ENCODE results near the gene OR12D3. TPM values are rescaled to one million over a fixed set of nuclear protein-coding genes. Genes with fewer than 3 reads are reported as not detected.
A peak's percentile ranks its signal among the peaks of the same experiment; 100 is the strongest.

OR12D3 gene
- total and polyA plus RNA-seq, 2 experiments from 2014 or later, result not detected

DNA sequence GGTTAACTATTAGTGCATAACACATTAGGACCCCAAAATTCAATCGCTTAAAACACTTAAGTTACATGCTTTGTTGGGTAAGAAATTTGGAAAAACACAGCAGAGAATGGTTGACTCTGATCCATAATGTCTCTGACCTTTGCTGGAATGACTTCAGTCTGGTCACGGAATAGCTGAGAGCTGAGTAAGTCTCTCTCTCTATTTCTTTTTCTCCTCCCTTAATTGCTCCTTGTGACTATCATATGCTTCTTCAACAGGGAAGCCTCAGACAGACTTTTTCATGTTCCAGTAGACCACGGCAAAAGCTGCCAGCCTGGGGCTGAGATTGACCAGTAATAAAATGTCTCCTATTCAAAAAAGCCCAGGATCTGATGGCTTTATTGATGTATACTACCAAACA is 44.4 kb upstream of the OR12D3 start:
- Histone ChIP-seq H4K20me1 (ENCODE audit: insufficient read depth, poor library complexity, severe bottlenecking) (no peaks in the 10 kb centered on the region), H3K36me3 (replicated peaks; ENCODE audit: insufficient read depth, low read depth) (no peaks in the 10 kb centered on the region), H3K4me2 (no peak overlapping the region), H3K4me1 (ENCODE audit: insufficient read depth) (no peaks in the 10 kb centered on the region), H2AFZ (no peak overlapping the region), H3K27ac (no peak overlapping the region), H3K4me3 (no peak overlapping the region), H3K9me3 (ENCODE audit: low read depth) (no peaks in the 10 kb centered on the region), H3K9me2 (replicated peaks; ENCODE audit: insufficient read depth) (no peaks in the 10 kb centered on the region), H3K79me2 (no peaks in the 10 kb centered on the region), H3K27me3 (no peaks in the 10 kb centered on the region)
- no peak for DNase-seq (ENCODE audit: low spot score)
- TF ChIP-seq, protein P1, sequence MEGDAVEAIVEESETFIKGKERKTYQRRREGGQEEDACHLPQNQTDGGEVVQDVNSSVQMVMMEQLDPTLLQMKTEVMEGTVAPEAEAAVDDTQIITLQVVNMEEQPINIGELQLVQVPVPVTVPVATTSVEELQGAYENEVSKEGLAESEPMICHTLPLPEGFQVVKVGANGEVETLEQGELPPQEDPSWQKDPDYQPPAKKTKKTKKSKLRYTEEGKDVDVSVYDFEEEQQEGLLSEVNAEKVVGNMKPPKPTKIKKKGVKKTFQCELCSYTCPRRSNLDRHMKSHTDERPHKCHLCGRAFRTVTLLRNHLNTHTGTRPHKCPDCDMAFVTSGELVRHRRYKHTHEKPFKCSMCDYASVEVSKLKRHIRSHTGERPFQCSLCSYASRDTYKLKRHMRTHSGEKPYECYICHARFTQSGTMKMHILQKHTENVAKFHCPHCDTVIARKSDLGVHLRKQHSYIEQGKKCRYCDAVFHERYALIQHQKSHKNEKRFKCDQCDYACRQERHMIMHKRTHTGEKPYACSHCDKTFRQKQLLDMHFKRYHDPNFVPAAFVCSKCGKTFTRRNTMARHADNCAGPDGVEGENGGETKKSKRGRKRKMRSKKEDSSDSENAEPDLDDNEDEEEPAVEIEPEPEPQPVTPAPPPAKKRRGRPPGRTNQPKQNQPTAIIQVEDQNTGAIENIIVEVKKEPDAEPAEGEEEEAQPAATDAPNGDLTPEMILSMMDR (IDR thresholded peaks at IDR 0.05; ENCODE audit: poor library complexity), result no peak
- no peak for TF ChIP-seq EZH2phosphoT487 (IDR thresholded peaks at IDR 0.05; ENCODE audit: low read depth, severe bottlenecking, unreplicated experiment)
- TF ChIP-seq EZH2 (IDR thresholded peaks at IDR 0.05; ENCODE audit: borderline replicate concordance), result no peak
- WGBS (ENCODE audit: low lambda C conversion rate, missing lambda C conversion rate), result 77% methylated on average over 3 of the region's 3 CpGs

DNA sequence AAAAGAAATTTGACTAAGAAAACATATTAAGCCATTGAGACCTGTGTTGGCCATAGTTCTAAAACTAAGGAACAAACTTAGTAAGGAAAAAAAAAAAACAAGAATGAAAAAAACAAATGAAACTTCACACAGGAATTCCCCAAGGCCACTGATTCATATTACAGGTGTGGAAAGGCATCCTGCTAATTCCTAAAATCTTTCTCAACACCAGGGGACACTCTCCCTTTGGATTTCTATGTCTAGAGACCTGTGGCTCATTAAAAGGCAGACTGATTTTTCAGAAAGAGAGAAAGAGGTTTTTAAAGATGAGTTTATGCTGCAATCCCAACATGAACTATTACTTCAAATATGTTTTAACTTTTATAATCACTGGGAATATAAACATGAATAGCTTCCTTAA is 39.5 kb upstream of the OR12D3 start, which contains the start of gene OR12D1:
OR12D1 (plus strand) TSS at position 341 of the 400 bp plus-strand sequence.
- H3K9me2 ChIP-seq (replicated peaks; ENCODE audit: insufficient read depth), result no peaks in the 10 kb centered on the region
- no peak for TF ChIP-seq EZH2 (IDR thresholded peaks at IDR 0.05; ENCODE audit: borderline replicate concordance)
- TF ChIP-seq EZH2phosphoT487 (IDR thresholded peaks at IDR 0.05; ENCODE audit: low read depth, severe bottlenecking, unreplicated experiment), result no peak
- TF ChIP-seq, protein P1 (IDR thresholded peaks at IDR 0.05; ENCODE audit: poor library complexity), result no peak
- no peaks in the 10 kb centered on the region for H3K27me3 ChIP-seq
- no peak within 1 kb of the TSS for H2AFZ ChIP-seq
- no peaks in the 10 kb centered on the region for H3K79me2 ChIP-seq
- no peaks in the 10 kb centered on the region for H3K36me3 ChIP-seq (replicated peaks; ENCODE audit: insufficient read depth, low read depth)
- H3K4me3 ChIP-seq, result no peak within 1 kb of the TSS
- no peaks in the 10 kb centered on the region for H3K9me3 ChIP-seq (ENCODE audit: low read depth)
- H3K27ac ChIP-seq, result no peak within 1 kb of the TSS
- H4K20me1 ChIP-seq (ENCODE audit: insufficient read depth, poor library complexity, severe bottlenecking), result no peaks in the 10 kb centered on the region
- no peak within 1 kb of the TSS for H3K4me2 ChIP-seq
- H3K4me1 ChIP-seq (ENCODE audit: insufficient read depth), result no peaks in the 10 kb centered on the region
- DNase-seq (ENCODE audit: low spot score), result peak; percentile 6

DNA sequence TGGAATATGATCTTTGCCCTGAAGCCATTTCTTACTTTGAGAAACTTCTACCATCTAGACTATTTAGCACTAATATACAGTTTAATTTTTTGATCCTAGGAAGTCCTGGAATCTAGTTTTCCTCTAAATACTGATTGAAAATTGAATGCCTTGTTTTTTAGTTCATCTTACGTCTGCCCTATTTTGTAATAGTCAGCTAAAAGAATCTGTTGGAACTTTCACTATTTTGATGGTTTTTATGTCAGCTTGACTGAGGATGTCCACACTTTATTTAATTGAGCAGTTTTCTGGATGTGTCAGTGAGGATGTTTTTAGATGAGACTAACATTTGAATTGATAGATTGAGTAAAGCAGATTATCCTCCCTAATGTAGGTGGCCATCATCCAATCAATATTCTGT is 28.7 kb upstream of the OR12D3 start:
- no peaks in the 10 kb centered on the region for H3K9me2 ChIP-seq (replicated peaks; ENCODE audit: insufficient read depth)
- no peaks in the 10 kb centered on the region for H3K4me1 ChIP-seq (ENCODE audit: insufficient read depth)
- DNase-seq (ENCODE audit: low spot score), result no peak
- 46% methylated on average over 1 of the region's 1 CpG for WGBS (ENCODE audit: low lambda C conversion rate, missing lambda C conversion rate)
- H2AFZ ChIP-seq, result no peak overlapping the region
- no peaks in the 10 kb centered on the region for H3K9me3 ChIP-seq (ENCODE audit: low read depth)
- H4K20me1 ChIP-seq (ENCODE audit: insufficient read depth, poor library complexity, severe bottlenecking), result no peaks in the 10 kb centered on the region
- TF ChIP-seq EZH2phosphoT487 (IDR thresholded peaks at IDR 0.05; ENCODE audit: low read depth, severe bottlenecking, unreplicated experiment) (no peak), EZH2 (IDR thresholded peaks at IDR 0.05; ENCODE audit: borderline replicate concordance) (no peak)
- TF ChIP-seq, protein P1 (IDR thresholded peaks at IDR 0.05; ENCODE audit: poor library complexity), result no peak
- H3K27ac ChIP-seq, result no peak overlapping the region
- no peaks in the 10 kb centered on the region for H3K27me3 ChIP-seq
- H3K4me2 ChIP-seq, result no peak overlapping the region
- H3K79me2 ChIP-seq, result no peaks in the 10 kb centered on the region
- no peak overlapping the region for H3K4me3 ChIP-seq
- H3K36me3 ChIP-seq (replicated peaks; ENCODE audit: insufficient read depth, low read depth), result no peaks in the 10 kb centered on the region

DNA sequence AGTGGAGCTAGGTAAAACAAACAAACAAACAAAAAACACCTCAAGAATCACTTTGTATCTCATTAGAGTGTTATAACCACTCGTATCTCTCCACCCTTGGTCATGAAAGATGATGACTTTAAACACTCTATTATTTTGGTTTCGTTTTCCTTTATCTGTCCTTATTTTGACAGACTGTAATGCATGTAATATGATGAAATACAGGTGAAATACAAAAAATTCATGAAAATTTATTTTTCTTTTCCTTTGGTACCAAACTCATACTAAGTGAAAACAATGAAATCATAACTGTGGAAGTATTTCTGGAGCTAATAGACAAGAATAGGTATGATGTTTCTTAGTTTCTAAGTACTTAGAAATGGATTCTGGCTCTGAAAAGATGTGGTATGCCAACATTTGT is 24.4 kb upstream of the OR12D3 start:
- Histone ChIP-seq H3K4me2 (no peak overlapping the region), H4K20me1 (ENCODE audit: insufficient read depth, poor library complexity, severe bottlenecking) (no peaks in the 10 kb centered on the region), H3K36me3 (replicated peaks; ENCODE audit: insufficient read depth, low read depth) (no peaks in the 10 kb centered on the region), H3K9me3 (ENCODE audit: low read depth) (no peaks in the 10 kb centered on the region), H3K27me3 (no peaks in the 10 kb centered on the region), H3K4me3 (no peak overlapping the region), H2AFZ (no peak overlapping the region), H3K27ac (no peak overlapping the region), H3K4me1 (ENCODE audit: insufficient read depth) (no peaks in the 10 kb centered on the region), H3K9me2 (replicated peaks; ENCODE audit: insufficient read depth) (no peaks in the 10 kb centered on the region), H3K79me2 (no peaks in the 10 kb centered on the region)
- DNase-seq (ENCODE audit: low spot score), result no peak
- 84% methylated on average over 2 of the region's 2 CpGs for WGBS (ENCODE audit: low lambda C conversion rate, missing lambda C conversion rate)
- TF ChIP-seq EZH2 (IDR thresholded peaks at IDR 0.05; ENCODE audit: borderline replicate concordance) (no peak), EZH2phosphoT487 (IDR thresholded peaks at IDR 0.05; ENCODE audit: low read depth, severe bottlenecking, unreplicated experiment) (no peak)
- TF ChIP-seq, protein P1 (IDR thresholded peaks at IDR 0.05; ENCODE audit: poor library complexity), result no peak
